Endothelial cell of umbilical vein (primary cell): Measurements from ENCODE around the gene ZMIZ1. TPM values are rescaled to one million over a fixed set of nuclear protein-coding genes. Genes with fewer than 3 reads are reported as not detected.

Source experiments
- BruUV-seq: library from RNA; stranded (reverse); fragments of 400-500 nt; replicated peaks from 2 replicates; lab custom pipeline; 2021; lab: Mats Ljungman, UMichigan
- CTCF ChIA-PET: fragments of 300-600, 350-600 bp; sonication (Branson Sonifier 250); formaldehyde crosslinking; loops from one replicate; lab custom pipeline; 2021; ENCODE audit warnings: antibody characterized with exemption, inconsistent platforms; lab: Charles Lee
- POLR2A ChIA-PET: fragments of 300-600, 350-600 bp; sonication (Branson Sonifier 250); formaldehyde crosslinking; loops from one replicate; lab custom pipeline; 2021; ENCODE audit warnings: antibody characterized with exemption, inconsistent platforms; lab: Charles Lee
- DNase-seq: peaks from one replicate; pipeline ENCODE4 v3.0.0-alpha.2; 2011; ENCODE audit warnings: low read depth, low spot score
- FAIRE-seq: peaks from 2 replicates; lab custom pipeline; 2011; peaks lifted over from hg19 to GRCh38; lab: Jason Lieb, UNC
- H2AFZ ChIP-seq: 2 replicates; pipeline ENCODE4 v1.6.0; 2012; ENCODE audit warnings: low read depth, low read length, control low read depth, inconsistent platforms
- H3K27ac ChIP-seq: 2 replicates; pipeline ENCODE4 v1.5.1; 2011; ENCODE audit warnings: low read depth, mild to moderate bottlenecking, control low read depth, low read length, moderate library complexity; ENCODE audit not compliant: insufficient read depth
- H3K27me3 ChIP-seq, 2 experiments: 2 replicates each; pipeline versions ENCODE4 v1.6.0 to v1.6.1; 2011; ENCODE audit warnings: low read length in 2 of 2, mixed read lengths in 1 of 2; ENCODE audit not compliant: control insufficient read depth in 2 of 2, insufficient read depth in 2 of 2
- H3K36me3 ChIP-seq, 2 experiments: 2 replicates in 1 of 2; 3 replicates in 1 of 2; pipeline ENCODE4 v1.5.1; 2011; ENCODE audit warnings: low read length in 2 of 2, mild to moderate bottlenecking in 1 of 2, moderate library complexity in 1 of 2; ENCODE audit not compliant: control insufficient read depth in 2 of 2, insufficient read depth in 2 of 2; ENCODE audit errors: extremely low read depth in 1 of 2
- H3K4me1 ChIP-seq: 3 replicates; pipeline ENCODE4 v1.5.1; 2011; ENCODE audit warnings: mild to moderate bottlenecking, low read length; ENCODE audit not compliant: control insufficient read depth, insufficient read depth; ENCODE audit errors: extremely low read depth
- H3K4me2 ChIP-seq: 2 replicates; pipeline ENCODE4 v1.6.1; 2011; ENCODE audit warnings: low read length, control low read depth, mixed read lengths; ENCODE audit not compliant: insufficient read depth
- H3K4me3 ChIP-seq, 3 experiments: fragments of 200-600 bp in 1 of 3; sonication (generic), shearing (Covaris generic) in 1 of 3; replicated peaks in 1 of 3; 2 replicates each; pipeline ENCODE4 v1.5.1; 2011 to 2016; ENCODE audit warnings: control low read depth in 3 of 3, low read length in 3 of 3, mild to moderate bottlenecking in 2 of 3, inconsistent platforms in 1 of 3, low read depth in 1 of 3, moderate library complexity in 1 of 3; ENCODE audit not compliant: insufficient read depth in 1 of 3
- H3K79me2 ChIP-seq: 2 replicates; pipeline ENCODE4 v1.6.0; 2012; ENCODE audit warnings: low read length, inconsistent platforms; ENCODE audit not compliant: control insufficient read depth, insufficient read depth
- H3K9ac ChIP-seq: replicated peaks from 2 replicates; pipeline ENCODE3; 2011; ENCODE audit warnings: low read length, control low read depth; ENCODE audit not compliant: insufficient read depth; ENCODE audit errors: extremely low read depth
- H3K9me1 ChIP-seq: replicated peaks from 3 replicates; pipeline ENCODE4 v1.6.0; 2011; ENCODE audit warnings: mild to moderate bottlenecking, low read length; ENCODE audit not compliant: control insufficient read depth, insufficient read depth; ENCODE audit errors: extremely low read depth
- H3K9me3 ChIP-seq: replicated peaks from 2 replicates; pipeline ENCODE4 v1.5.1; 2012; ENCODE audit warnings: low read length, inconsistent platforms; ENCODE audit not compliant: control insufficient read depth, insufficient read depth
- H4K20me1 ChIP-seq: replicated peaks from 2 replicates; pipeline ENCODE3; 2011; ENCODE audit warnings: mild to moderate bottlenecking, low read length; ENCODE audit not compliant: control insufficient read depth, insufficient read depth; ENCODE audit errors: extremely low read depth
- EZH2 ChIP-seq: IDR thresholded peaks from 2 replicates; pipeline ENCODE4 v1.6.1; 2012; ENCODE audit warnings: borderline replicate concordance, low read depth, mild to moderate bottlenecking, moderate library complexity, low read length, inconsistent platforms; ENCODE audit not compliant: severe bottlenecking
- FOS ChIP-seq: IDR thresholded peaks from 2 replicates; pipeline ENCODE4 v1.6.1; 2011; ENCODE audit warnings: mild to moderate bottlenecking, low read length, moderate library complexity, borderline replicate concordance; ENCODE audit not compliant: insufficient read depth
- GATA2 ChIP-seq: IDR thresholded peaks from 2 replicates; pipeline ENCODE4 v1.7.0; 2011; ENCODE audit warnings: low read depth, mild to moderate bottlenecking, moderate library complexity, mixed read lengths, low read length; ENCODE audit not compliant: insufficient read length, insufficient read depth
- JUN ChIP-seq: IDR thresholded peaks from 2 replicates; pipeline ENCODE4 v1.6.1; 2011; ENCODE audit warnings: borderline replicate concordance, low read depth; ENCODE audit not compliant: insufficient read length, insufficient read depth
- MAX ChIP-seq: IDR thresholded peaks from 2 replicates; pipeline ENCODE4 v1.6.1; 2011; ENCODE audit not compliant: insufficient read depth, insufficient read length
- MYC ChIP-seq: IDR thresholded peaks from one replicate; pipeline ENCODE4 v1.6.1; 2011; ENCODE audit warnings: mild to moderate bottlenecking, low read depth, low read length
- POLR2A ChIP-seq: IDR thresholded peaks from 2 replicates; pipeline ENCODE4 v1.6.1; 2012; ENCODE audit warnings: low read depth, mild to moderate bottlenecking, control low read depth, low read length
- POLR2AphosphoS5 ChIP-seq: IDR thresholded peaks from 2 replicates; pipeline ENCODE4 v1.6.1; 2012; ENCODE audit warnings: low read depth, mild to moderate bottlenecking, control low read depth, low read length, moderate library complexity; ENCODE audit not compliant: insufficient read depth
- dilution Hi-C: fragments of 300-500 bp; cut with MboI; formaldehyde crosslinking; loops from one replicate; pipeline ENCODE4 v1.15.0; 2019; ENCODE audit warnings: low sequenced_read_pairs; ENCODE audit not compliant: extremely low pct_ligation_motif_present
- intact Hi-C: fragments of 100-400 bp; cut with micrococcal nuclease; formaldehyde crosslinking; loops from one replicate; pipeline ENCODE4 v1.10.0; 2022
- polyA plus RNA-seq, 4 experiments: library from polyadenylated mRNA; depleted of rRNA in 3 of 4; stranded (reverse) in 3 of 4; unstranded in 1 of 4; fragments of >200 nt; gene quantifications; 2 replicates each; pipeline versions ENCODE4 v1.2.1 to v1.2.3, GENCODE V29; 2011 to 2012; ENCODE audit warnings: missing spikeins in 1 of 4
- total RNA-seq: library from RNA; stranded (reverse); gene quantifications from 2 replicates; pipeline ENCODE4 v1.2.3, GENCODE V29; 2021
- TF ChIP-seq, protein P1 (sequence below), 2 donors: IDR thresholded peaks; 1 replicate in 1 of 2; 2 replicates in 1 of 2; pipeline ENCODE4 v1.5.1; 2011; ENCODE audit warnings: low read length in 2 of 2, mild to moderate bottlenecking in 2 of 2, moderate library complexity in 2 of 2, control low read depth in 1 of 2, inconsistent platforms in 1 of 2, low read depth in 1 of 2; ENCODE audit not compliant: insufficient read depth in 1 of 2; ENCODE audit errors: extremely low read depth in 1 of 2

The ZMIZ1 gene
- total and polyA plus RNA-seq, 2 donors (not counting 3 experiments of a cell fraction or from before 2014, with no cell fraction given) = 12.5 to 46.7 TPM

DNA sequence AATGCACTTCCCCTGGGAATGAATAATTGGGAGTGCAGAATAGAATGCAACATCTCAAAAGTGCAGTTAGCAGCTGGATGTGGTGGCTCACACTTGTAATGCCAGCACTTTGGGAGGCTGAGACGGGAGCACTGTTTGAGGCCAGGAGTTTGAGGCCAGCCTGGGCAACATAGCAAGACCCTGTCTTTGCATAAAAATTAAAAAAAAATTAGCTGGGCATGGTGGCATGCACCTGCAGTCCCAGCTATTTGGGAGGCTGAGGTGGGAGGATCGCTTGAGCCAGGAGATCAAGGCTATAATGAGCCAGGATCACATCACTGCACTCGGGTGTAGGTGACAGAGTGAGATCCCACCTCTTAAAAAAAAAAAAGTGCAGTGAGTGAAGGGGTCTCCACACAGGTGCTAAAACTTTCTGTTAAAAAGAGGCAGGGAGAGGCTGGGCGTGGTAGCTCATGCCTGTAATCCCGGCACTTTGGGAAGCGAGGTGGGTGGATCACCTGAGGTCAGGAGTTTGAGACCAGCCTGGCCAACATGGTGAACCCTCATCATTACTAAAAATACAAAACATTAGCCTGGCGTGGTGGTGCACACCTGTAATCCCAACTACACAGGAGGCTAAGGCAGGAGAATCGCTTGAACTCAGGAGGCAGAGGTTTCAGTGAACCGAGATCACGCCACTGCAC lies 13.5 kb upstream of the ZMIZ1 start:
- no peak for DNase-seq
- Histone ChIP-seq H3K36me3 (no peaks in the 10 kb centered on the region), H3K4me3 (no peak overlapping the region), H3K9ac (no peak overlapping the region), H3K4me2 (no peak overlapping the region), H3K4me1 (no peaks in the 10 kb centered on the region), H3K27ac (no peak overlapping the region), H3K9me3 (no peaks in the 10 kb centered on the region), H4K20me1 (no peaks in the 10 kb centered on the region), H2AFZ (no peak overlapping the region), H3K27me3 (no peaks in the 10 kb centered on the region), H3K9me1 (no peaks in the 10 kb centered on the region), H3K79me2 (no peaks in the 10 kb centered on the region)
- TF ChIP-seq, protein P1, sequence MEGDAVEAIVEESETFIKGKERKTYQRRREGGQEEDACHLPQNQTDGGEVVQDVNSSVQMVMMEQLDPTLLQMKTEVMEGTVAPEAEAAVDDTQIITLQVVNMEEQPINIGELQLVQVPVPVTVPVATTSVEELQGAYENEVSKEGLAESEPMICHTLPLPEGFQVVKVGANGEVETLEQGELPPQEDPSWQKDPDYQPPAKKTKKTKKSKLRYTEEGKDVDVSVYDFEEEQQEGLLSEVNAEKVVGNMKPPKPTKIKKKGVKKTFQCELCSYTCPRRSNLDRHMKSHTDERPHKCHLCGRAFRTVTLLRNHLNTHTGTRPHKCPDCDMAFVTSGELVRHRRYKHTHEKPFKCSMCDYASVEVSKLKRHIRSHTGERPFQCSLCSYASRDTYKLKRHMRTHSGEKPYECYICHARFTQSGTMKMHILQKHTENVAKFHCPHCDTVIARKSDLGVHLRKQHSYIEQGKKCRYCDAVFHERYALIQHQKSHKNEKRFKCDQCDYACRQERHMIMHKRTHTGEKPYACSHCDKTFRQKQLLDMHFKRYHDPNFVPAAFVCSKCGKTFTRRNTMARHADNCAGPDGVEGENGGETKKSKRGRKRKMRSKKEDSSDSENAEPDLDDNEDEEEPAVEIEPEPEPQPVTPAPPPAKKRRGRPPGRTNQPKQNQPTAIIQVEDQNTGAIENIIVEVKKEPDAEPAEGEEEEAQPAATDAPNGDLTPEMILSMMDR (IDR thresholded peaks at IDR 0.05; ENCODE audit: extremely low read depth in 1 of 2, insufficient read depth in 1 of 2, low read depth in 1 of 2, low read length in 2 of 2) = no peak
- TF ChIP-seq JUN (no peak), POLR2A (no peak), EZH2 (no peak), FOS (no peak), POLR2AphosphoS5 (no peak), GATA2 (no peak), MAX (no peak), MYC (no peak)
- no peak for FAIRE-seq
- CTCF ChIA-PET = no interaction called here
- dilution Hi-C loops (no loop called here), intact Hi-C loops (no loop called here)
- BruUV-seq = no TSS peak
- POLR2A ChIA-PET = no interaction called here
